Measurements from ENCODE around the gene JMJD1C. TPM values are rescaled to one million over a fixed set of nuclear protein-coding genes. Genes with fewer than 3 reads are reported as not detected.
A peak's percentile ranks its signal among the peaks of the same experiment; 100 is the strongest.

Gene JMJD1C
- total and polyA plus RNA-seq, 12 donors: 36.0 to 124 (median 57.2) TPM

DNA sequence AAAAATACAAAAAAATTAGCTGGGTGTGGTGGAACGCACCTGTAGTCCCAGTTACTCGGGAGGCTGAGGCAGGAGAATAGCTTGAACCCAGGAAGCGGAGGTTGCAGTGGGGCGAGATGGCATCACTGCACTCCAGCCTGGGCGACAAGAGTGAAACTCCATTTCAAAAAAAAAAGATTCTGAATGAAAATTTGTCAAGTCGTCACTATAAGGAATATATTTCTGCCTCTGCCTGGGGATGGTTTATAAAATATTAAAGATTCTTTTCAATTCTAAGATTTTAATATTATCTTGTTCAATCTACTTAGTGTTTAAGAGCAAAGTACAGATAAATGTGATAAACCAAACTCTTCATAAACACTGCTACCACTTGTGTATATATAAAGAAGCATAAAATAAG, 185.4 kb downstream of the JMJD1C start:
- Histone ChIP-seq H3K36me3 (replicated peaks in 1 of 2) (no peaks in the 10 kb centered on the region), H3K9me3 (replicated peaks in 1 of 3) (no peaks in the 10 kb centered on the region), H3K4me1 (replicated peaks in 1 of 2) (peaks cover 0 to 3% of the 10 kb centered on the region in 2 donors), H3K4me3 (no peak overlapping the region), H3K27me3 (no peaks in the 10 kb centered on the region), H3K27ac (no peak overlapping the region)
- 95 to 98% (median 97%) methylated on average over 6 of the region's 6 CpGs for WGBS, 4 donors
- no peak for TF ChIP-seq POLR2A (IDR thresholded peaks at IDR 0.05)
- TF ChIP-seq, protein P1, sequence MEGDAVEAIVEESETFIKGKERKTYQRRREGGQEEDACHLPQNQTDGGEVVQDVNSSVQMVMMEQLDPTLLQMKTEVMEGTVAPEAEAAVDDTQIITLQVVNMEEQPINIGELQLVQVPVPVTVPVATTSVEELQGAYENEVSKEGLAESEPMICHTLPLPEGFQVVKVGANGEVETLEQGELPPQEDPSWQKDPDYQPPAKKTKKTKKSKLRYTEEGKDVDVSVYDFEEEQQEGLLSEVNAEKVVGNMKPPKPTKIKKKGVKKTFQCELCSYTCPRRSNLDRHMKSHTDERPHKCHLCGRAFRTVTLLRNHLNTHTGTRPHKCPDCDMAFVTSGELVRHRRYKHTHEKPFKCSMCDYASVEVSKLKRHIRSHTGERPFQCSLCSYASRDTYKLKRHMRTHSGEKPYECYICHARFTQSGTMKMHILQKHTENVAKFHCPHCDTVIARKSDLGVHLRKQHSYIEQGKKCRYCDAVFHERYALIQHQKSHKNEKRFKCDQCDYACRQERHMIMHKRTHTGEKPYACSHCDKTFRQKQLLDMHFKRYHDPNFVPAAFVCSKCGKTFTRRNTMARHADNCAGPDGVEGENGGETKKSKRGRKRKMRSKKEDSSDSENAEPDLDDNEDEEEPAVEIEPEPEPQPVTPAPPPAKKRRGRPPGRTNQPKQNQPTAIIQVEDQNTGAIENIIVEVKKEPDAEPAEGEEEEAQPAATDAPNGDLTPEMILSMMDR (IDR thresholded peaks at IDR 0.05): no peak
- intact Hi-C loops (cut with DNase I): no loop called here
- DNase-seq: no peak

DNA sequence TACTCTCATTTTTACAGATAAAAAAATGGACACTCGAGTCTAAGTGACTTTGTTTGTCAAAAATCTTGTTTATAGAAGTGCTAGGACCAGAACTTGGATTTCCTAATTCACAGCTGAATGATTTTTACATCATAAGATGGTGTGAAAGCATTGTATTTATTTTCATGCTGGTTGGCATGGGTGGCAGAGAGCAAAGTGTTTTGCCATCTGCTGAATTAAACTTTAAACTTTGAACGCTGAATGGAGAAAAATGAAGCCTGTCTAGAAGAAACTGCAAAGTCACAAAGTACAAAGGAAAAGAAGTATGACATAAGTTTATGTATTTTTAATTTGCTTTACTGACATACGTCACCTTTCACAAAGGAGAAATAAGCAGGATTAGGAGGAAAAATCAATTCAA, 190.7 kb downstream of the JMJD1C start:
- TF ChIP-seq, protein P1 (IDR thresholded peaks at IDR 0.05): no peak
- no peak for TF ChIP-seq POLR2A (IDR thresholded peaks at IDR 0.05)
- no peak overlapping the region for H3K4me3 ChIP-seq
- 92 to 96% (median 93%) methylated on average over 3 of the region's 3 CpGs for WGBS, 4 donors
- H3K36me3 ChIP-seq (replicated peaks in 1 of 2): no peaks in the 10 kb centered on the region
- DNase-seq: no peak
- no peaks in the 10 kb centered on the region for H3K9me3 ChIP-seq (replicated peaks in 1 of 3)
- H3K27ac ChIP-seq: no peak overlapping the region
- intact Hi-C loops (cut with DNase I): no loop called here
- no peaks in the 10 kb centered on the region for H3K27me3 ChIP-seq
- H3K4me1 ChIP-seq (replicated peaks in 1 of 2): peaks cover 0 to 10% of the 10 kb centered on the region in 2 donors

DNA sequence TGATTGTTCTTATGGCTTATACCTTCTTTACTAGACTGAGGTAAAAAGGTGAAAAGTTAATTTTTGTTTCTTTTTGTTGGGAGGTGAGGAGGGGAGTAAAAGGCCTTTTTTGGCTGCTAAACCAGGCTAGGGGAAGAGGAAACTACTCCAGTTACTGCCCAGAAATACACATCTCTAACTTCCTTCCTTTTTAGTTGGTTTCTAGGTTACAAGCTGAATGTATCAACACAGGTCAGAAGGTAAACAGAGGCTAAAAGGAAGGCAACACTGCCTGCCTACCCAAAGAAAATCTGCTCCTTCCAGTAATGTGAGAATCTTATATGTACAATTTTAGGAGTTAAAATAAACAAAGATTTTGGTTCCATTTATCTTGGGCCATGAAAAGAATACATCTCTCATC, 192.2 kb downstream of the JMJD1C start:
- Histone ChIP-seq H3K9me3 (replicated peaks in 1 of 3) (no peaks in the 10 kb centered on the region), H3K4me1 (replicated peaks in 1 of 2) (peaks cover 0 to 16% of the 10 kb centered on the region in 2 donors), H3K27me3 (no peaks in the 10 kb centered on the region), H3K4me3 (no peak overlapping the region), H3K36me3 (replicated peaks in 1 of 2) (no peaks in the 10 kb centered on the region), H3K27ac (peak overlapping the region in 1 of 5 donors; percentile 13)
- TF ChIP-seq POLR2A (IDR thresholded peaks at IDR 0.05): no peak
- TF ChIP-seq, protein P1 (IDR thresholded peaks at IDR 0.05): no peak
- DNase-seq: no peak
- intact Hi-C loops (cut with DNase I): no loop called here

DNA sequence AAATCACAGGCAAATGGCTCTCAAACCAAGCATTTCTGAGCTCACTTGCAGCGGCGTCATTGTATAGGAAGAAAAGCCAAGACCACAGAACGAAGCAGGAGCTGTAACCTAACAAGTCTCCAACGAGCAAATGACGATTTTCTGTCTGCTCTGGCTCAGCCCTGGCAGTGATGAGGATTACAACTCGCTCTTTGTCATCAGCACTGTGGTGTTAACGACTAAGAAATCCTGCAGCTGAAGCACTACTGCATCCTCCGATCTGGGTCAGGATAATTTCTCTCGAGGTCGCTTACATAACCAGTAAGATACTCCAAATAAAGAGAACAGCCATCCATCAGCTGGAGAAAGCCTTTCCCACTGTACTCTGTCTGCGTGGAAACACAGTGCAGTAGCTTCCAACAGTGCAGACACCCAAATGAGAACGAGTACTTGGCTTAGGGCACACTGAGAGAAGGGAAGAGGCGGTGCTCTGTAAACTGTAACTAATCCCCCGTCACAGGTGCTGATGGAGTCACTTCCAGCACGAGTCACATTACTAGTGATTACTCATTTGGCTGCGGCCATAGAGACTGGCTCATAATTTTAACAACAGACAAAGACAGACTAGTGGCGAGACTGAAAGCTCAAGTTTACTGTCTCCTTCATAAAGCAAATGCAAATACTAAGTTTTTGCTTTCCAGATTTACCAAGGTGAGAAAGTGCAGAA, 196.8 kb downstream of the JMJD1C start:
- H3K4me1 ChIP-seq (replicated peaks in 1 of 2): peaks cover 10 to 36% of the 10 kb centered on the region in 2 donors
- intact Hi-C loops (cut with DNase I): loop anchor here in 1 of 2 donors (10.0 kb wide), 1 partner anchor 54 kb away; no protein-coding TSS in a partner anchor
- TF ChIP-seq, protein P1 (IDR thresholded peaks at IDR 0.05): peak in 5 of 6 experiments; percentile 40 to 65 (median 55)
- peak; percentile 89 to 95 for TF ChIP-seq POLR2A (IDR thresholded peaks at IDR 0.05)
- no peaks in the 10 kb centered on the region for H3K36me3 ChIP-seq (replicated peaks in 1 of 2)
- 0% methylated on average over 10 to 17 of the region's 17 CpGs for WGBS, 4 donors
- H3K9me3 ChIP-seq (replicated peaks in 1 of 3): no peaks in the 10 kb centered on the region
- peak overlapping the region; percentile 88 to 95 (median 91) for H3K27ac ChIP-seq
- peak overlapping the region in 3 of 4 donors; percentile 22 to 74 (median 43) for H3K4me3 ChIP-seq
- peak; percentile 77 to 94 (median 88) for DNase-seq
- H3K27me3 ChIP-seq: no peaks in the 10 kb centered on the region

All from adrenal gland (tissue), 12 donors.